Osteoblast (primary cell): ENCODE data around the gene FOXA3. TPM values are rescaled to one million over a fixed set of nuclear protein-coding genes. Genes with fewer than 3 reads are reported as not detected.

ENCODE experiments used
- DNase-seq: peaks from one replicate; pipeline ENCODE4 v3.0.0; 2011; ENCODE audit warnings: low spot score, mixed read lengths; ENCODE audit not compliant: insufficient read length; ENCODE audit errors: missing footprints
- H2AFZ ChIP-seq: 2 replicates; pipeline ENCODE4 v1.6.0; 2011; ENCODE audit warnings: mild to moderate bottlenecking, low read length
- H3K27ac ChIP-seq: 2 replicates; pipeline ENCODE4 v1.5.1; 2011; ENCODE audit warnings: mild to moderate bottlenecking, low read depth, low read length, moderate library complexity
- H3K27me3 ChIP-seq: 2 replicates; pipeline ENCODE4 v1.6.0; 2012; ENCODE audit warnings: mild to moderate bottlenecking, control low read depth, inconsistent platforms, low read length, moderate library complexity; ENCODE audit not compliant: insufficient read depth
- H3K36me3 ChIP-seq: 2 replicates; pipeline ENCODE4 v1.5.1; 2011; ENCODE audit warnings: mild to moderate bottlenecking, low read length, control low read depth, moderate library complexity; ENCODE audit not compliant: insufficient read depth
- H3K4me1 ChIP-seq: 2 replicates; pipeline ENCODE4 v1.5.1; 2011; ENCODE audit warnings: mild to moderate bottlenecking, low read length, control low read depth, moderate library complexity; ENCODE audit not compliant: insufficient read depth
- H3K4me2 ChIP-seq: 2 replicates; pipeline ENCODE4 v1.6.0; 2011; ENCODE audit warnings: mild to moderate bottlenecking, low read length; ENCODE audit not compliant: insufficient read depth
- H3K4me3 ChIP-seq: fragments of 200-600 bp; sonication (generic); 3 replicates; pipeline ENCODE4 v1.5.1; 2012; ENCODE audit warnings: mild to moderate bottlenecking, low read length, inconsistent platforms; ENCODE audit not compliant: insufficient read depth
- H3K79me2 ChIP-seq: 2 replicates; pipeline ENCODE4 v1.6.0; 2012; ENCODE audit warnings: mild to moderate bottlenecking, low read length, control low read depth, inconsistent platforms; ENCODE audit not compliant: insufficient read depth
- H3K9me3 ChIP-seq: 2 replicates; pipeline ENCODE4 v1.5.1; 2011; ENCODE audit warnings: low read depth, low read length, control low read depth
- H4K20me1 ChIP-seq: 2 replicates; pipeline ENCODE4 v1.6.0; 2012; ENCODE audit warnings: mild to moderate bottlenecking, low read length, control low read depth; ENCODE audit not compliant: insufficient read depth
- CTCF ChIP-seq: IDR thresholded peaks from 2 replicates; pipeline ENCODE4 v1.5.1; 2011; ENCODE audit warnings: mild to moderate bottlenecking, low read depth, low read length, moderate library complexity; ENCODE audit errors: extremely low read depth
- total RNA-seq: library from RNA; depleted of rRNA; stranded (reverse); fragments of >200 nt; gene quantifications from 2 replicates; pipeline ENCODE4 v1.2.3, GENCODE V29; 2012

FOXA3 gene
- total RNA-seq, 1 donor, result not detected

DNA sequence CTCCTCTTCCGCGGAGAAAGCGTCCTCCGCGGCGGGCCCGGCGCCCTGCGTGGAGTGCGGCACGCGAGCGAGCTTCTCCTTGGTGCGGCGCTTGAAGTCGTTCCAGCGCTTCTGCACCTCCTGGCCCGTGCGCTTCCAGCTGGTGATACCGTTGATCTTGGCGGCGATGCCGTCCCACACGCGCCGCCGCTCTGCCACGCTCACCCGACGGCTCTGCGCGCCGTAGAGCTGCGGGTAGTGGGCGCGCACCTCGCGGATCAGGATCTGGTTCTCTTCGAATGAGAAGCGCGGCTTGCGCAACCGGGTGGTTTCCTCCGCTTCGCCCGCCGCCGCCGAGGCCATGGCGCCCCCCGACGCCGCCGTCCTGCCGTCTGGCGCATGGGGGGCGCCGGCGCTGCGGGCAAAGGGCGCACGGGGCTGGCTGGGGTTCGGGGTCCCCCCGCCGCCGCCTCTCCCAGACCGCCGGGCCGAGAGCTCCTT is 37.3 kb downstream of the FOXA3 start:
- Histone ChIP-seq H3K4me1 (peaks cover 5% of the 10 kb centered on the region), H3K27ac (no peak overlapping the region), H3K27me3 (no peaks in the 10 kb centered on the region), H3K36me3 (peaks cover 9% of the 10 kb centered on the region), H3K79me2 (peaks cover 10% of the 10 kb centered on the region), H3K9me3 (no peaks in the 10 kb centered on the region), H3K4me2 (peak overlapping the region; percentile 95), H3K4me3 (peak overlapping the region; percentile 82), H2AFZ (peak overlapping the region; percentile 29), H4K20me1 (peaks cover 12% of the 10 kb centered on the region)
- DNase-seq, result peak; percentile 78
- TF ChIP-seq CTCF, result no peak

GRCh38 chr19:45901912-45902650 is 38.0 kb downstream of the FOXA3 start, which contains the start of gene MYPOP:
TSS of gene MYPOP (minus strand) at chr19:45902613. CDS start at chr19:45901773, 840 bp downstream.
- peak within 1 kb of the TSS; percentile 66 for H3K27ac ChIP-seq

DNA sequence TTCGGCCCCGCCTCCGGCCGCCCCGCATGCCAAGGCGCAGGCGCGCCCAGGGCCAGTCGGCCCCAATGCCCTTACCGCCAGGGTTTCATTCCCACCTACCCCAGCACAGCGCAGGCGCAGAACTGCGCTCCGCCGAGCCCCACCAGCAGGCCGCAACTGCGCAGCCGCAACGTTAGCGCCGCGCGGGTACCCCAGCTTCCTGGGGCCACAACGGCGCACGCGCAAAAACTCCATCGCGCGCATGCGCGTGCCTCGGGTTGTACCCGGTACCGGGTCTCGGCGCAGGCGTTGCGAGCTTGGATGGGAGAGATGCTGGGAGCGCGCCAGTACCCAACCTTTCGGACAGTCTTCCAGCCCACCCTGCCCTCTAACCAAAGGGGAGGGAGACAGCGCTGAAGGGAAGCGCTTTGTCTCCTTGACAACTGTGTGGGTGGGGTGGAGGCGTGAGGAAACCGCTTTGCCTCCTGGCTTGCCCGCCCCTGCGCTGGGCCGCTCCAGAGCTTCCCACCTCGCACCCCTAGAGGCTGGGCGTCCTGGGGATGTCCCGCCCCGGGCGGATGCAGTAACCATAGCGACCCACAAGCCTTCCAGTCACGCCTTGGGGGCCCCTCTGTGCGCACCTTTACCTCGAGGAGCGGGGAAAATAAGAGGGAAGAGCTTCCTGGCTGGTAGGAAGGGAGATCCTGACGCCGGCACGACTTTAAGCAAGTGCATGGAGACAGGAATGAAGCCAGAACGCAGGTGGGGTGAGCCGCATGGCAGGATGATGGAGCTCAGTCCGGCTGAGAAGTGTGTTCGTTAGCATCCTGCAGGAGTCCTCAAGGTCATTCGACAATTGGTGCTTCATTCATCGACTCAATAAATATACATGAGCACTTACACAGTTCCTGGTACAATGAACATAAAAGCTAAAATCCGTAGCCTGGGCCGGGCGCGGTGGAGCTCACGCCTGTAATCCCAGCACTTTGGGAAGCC is 38.8 kb downstream of the FOXA3 start:
- Histone ChIP-seq H3K4me3 (peak overlapping the region; percentile 82), H3K4me2 (peak overlapping the region; percentile 95), H3K9me3 (no peaks in the 10 kb centered on the region), H3K27ac (no peak overlapping the region), H3K79me2 (peaks cover 10% of the 10 kb centered on the region), H3K4me1 (peaks cover 5% of the 10 kb centered on the region), H3K27me3 (no peaks in the 10 kb centered on the region), H3K36me3 (peaks cover 9% of the 10 kb centered on the region), H4K20me1 (peaks cover 12% of the 10 kb centered on the region), H2AFZ (peak overlapping the region; percentile 99)
- peak; percentile 100 for DNase-seq
- TF ChIP-seq CTCF, result no peak

More at GRCh38 chr19:45901912-45902650, 38.0 kb downstream of the FOXA3 start, which contains the start of gene MYPOP:
- Histone ChIP-seq H3K4me1 (peaks cover 5% of the 10 kb centered on the region), H4K20me1 (peaks cover 12% of the 10 kb centered on the region), H3K36me3 (peaks cover 9% of the 10 kb centered on the region), H3K79me2 (peaks cover 10% of the 10 kb centered on the region), H3K4me3 (peak within 1 kb of the TSS; percentile 82), H3K27me3 (no peaks in the 10 kb centered on the region), H2AFZ (peak within 1 kb of the TSS; percentile 99), H3K9me3 (no peaks in the 10 kb centered on the region), H3K4me2 (peak within 1 kb of the TSS; percentile 95)
- no peak for TF ChIP-seq CTCF
- DNase-seq, result peak; percentile 86
